ENCODE measurements around the gene MTCH1. TPM values are rescaled to one million over a fixed set of nuclear protein-coding genes. Genes with fewer than 3 reads are reported as not detected.
A peak's percentile ranks its signal among the peaks of the same experiment; 100 is the strongest.

The MTCH1 gene, protein sequence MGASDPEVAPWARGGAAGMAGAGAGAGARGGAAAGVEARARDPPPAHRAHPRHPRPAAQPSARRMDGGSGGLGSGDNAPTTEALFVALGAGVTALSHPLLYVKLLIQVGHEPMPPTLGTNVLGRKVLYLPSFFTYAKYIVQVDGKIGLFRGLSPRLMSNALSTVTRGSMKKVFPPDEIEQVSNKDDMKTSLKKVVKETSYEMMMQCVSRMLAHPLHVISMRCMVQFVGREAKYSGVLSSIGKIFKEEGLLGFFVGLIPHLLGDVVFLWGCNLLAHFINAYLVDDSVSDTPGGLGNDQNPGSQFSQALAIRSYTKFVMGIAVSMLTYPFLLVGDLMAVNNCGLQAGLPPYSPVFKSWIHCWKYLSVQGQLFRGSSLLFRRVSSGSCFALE
- total RNA-seq (113 TPM), polyA plus RNA-seq (ENCODE audit: insufficient read depth in 1 of 8, insufficient read length in 8 of 8, low replicate concordance in 1 of 8) (100 to 1,000 TPM; 104 to 140 (median 119) TPM)
- long read RNA-seq, donor 1, transcript MTCH1-201 (12 exons, 2,006 nt) = minor isoform, 10 of 25 reads
- long read RNA-seq, donor 1, transcript MTCH1-202 (12 exons, 2,057 nt) = major isoform, 11 of 25 reads
- long read RNA-seq, donor 1, partial matches to known transcripts = 0 of 25 reads
- long read RNA-seq, donor 1, other reads (novel, unspliced or antisense) = 0 of 25 reads
- long read RNA-seq, donor 2, transcript MTCH1-202 (12 exons, 2,057 nt) = minor isoform, 5 of 12 reads
- long read RNA-seq, donor 2, transcript MTCH1-201 (12 exons, 2,006 nt) = major isoform, 7 of 12 reads
- long read RNA-seq, donor 2, partial matches to known transcripts = 0 of 12 reads
- long read RNA-seq, donor 2, other reads (novel, unspliced or antisense) = 0 of 12 reads
- long read RNA-seq, donor 3, transcript MTCH1-201 (12 exons, 2,006 nt) = minor isoform, 17 of 75 reads
- long read RNA-seq, donor 3, transcript MTCH1-202 (12 exons, 2,057 nt) = major isoform, 35 of 75 reads
- long read RNA-seq, donor 3, partial matches to known transcripts = 19 of 75 reads
- long read RNA-seq, donor 3, other reads (novel, unspliced or antisense) = 0 of 75 reads
- long read RNA-seq, donor 4, transcript MTCH1-202 (12 exons, 2,057 nt) = major isoform, 17 of 33 reads
- long read RNA-seq, donor 4, transcript MTCH1-201 (12 exons, 2,006 nt) = minor isoform, 14 of 33 reads
- long read RNA-seq, donor 4, partial matches to known transcripts = 0 of 33 reads
- long read RNA-seq, donor 4, other reads (novel, unspliced or antisense) = 0 of 33 reads
- long read RNA-seq, donor 5, transcript MTCH1-201 (12 exons, 2,006 nt) = minor isoform, 40 of 166 reads
- long read RNA-seq, donor 5, transcript MTCH1-202 (12 exons, 2,057 nt) = major isoform, 74 of 166 reads
- long read RNA-seq, donor 5, transcript MTCH1-205 (4 exons, 629 nt) = minor isoform, 6 of 166 reads
- long read RNA-seq, donor 5, partial matches to known transcripts = 42 of 166 reads
- long read RNA-seq, donor 5, other reads (novel, unspliced or antisense) = 0 of 166 reads
- long read RNA-seq, donor 6, transcript MTCH1-201 (12 exons, 2,006 nt) = minor isoform, 19 of 79 reads
- long read RNA-seq, donor 6, transcript MTCH1-202 (12 exons, 2,057 nt) = major isoform, 46 of 79 reads
- long read RNA-seq, donor 6, partial matches to known transcripts = 11 of 79 reads
- long read RNA-seq, donor 6, other reads (novel, unspliced or antisense) = 0 of 79 reads
- long read RNA-seq, donor 7, transcript MTCH1-201 (12 exons, 2,006 nt) = minor isoform, 24 of 74 reads
- long read RNA-seq, donor 7, transcript MTCH1-202 (12 exons, 2,057 nt) = major isoform, 34 of 74 reads
- long read RNA-seq, donor 7, partial matches to known transcripts = 13 of 74 reads
- long read RNA-seq, donor 7, other reads (novel, unspliced or antisense) = 0 of 74 reads
- long read RNA-seq, donor 8, transcript MTCH1-202 (12 exons, 2,057 nt) = major isoform, 29 of 49 reads
- long read RNA-seq, donor 8, transcript MTCH1-201 (12 exons, 2,006 nt) = minor isoform, 17 of 49 reads
- long read RNA-seq, donor 8, partial matches to known transcripts = 0 of 49 reads
- long read RNA-seq, donor 8, other reads (novel, unspliced or antisense) = 0 of 49 reads
- long read RNA-seq, donor 9, transcript MTCH1-202 (12 exons, 2,057 nt) = major isoform, 28 of 60 reads
- long read RNA-seq, donor 9, transcript MTCH1-201 (12 exons, 2,006 nt) = minor isoform, 14 of 60 reads
- long read RNA-seq, donor 9, partial matches to known transcripts = 15 of 60 reads
- long read RNA-seq, donor 9, other reads (novel, unspliced or antisense) = 0 of 60 reads
- long read RNA-seq, donor 10, transcript MTCH1-202 (12 exons, 2,057 nt) = major isoform, 48 of 79 reads
- long read RNA-seq, donor 10, transcript MTCH1-201 (12 exons, 2,006 nt) = minor isoform, 24 of 79 reads
- long read RNA-seq, donor 10, partial matches to known transcripts = 0 of 79 reads
- long read RNA-seq, donor 10, other reads (novel, unspliced or antisense) = 0 of 79 reads
- long read RNA-seq, donor 11, transcript MTCH1-201 (12 exons, 2,006 nt) = minor isoform, 12 of 52 reads
- long read RNA-seq, donor 11, transcript MTCH1-202 (12 exons, 2,057 nt) = major isoform, 34 of 52 reads
- long read RNA-seq, donor 11, partial matches to known transcripts = 5 of 52 reads
- long read RNA-seq, donor 11, other reads (novel, unspliced or antisense) = 0 of 52 reads

DNA sequence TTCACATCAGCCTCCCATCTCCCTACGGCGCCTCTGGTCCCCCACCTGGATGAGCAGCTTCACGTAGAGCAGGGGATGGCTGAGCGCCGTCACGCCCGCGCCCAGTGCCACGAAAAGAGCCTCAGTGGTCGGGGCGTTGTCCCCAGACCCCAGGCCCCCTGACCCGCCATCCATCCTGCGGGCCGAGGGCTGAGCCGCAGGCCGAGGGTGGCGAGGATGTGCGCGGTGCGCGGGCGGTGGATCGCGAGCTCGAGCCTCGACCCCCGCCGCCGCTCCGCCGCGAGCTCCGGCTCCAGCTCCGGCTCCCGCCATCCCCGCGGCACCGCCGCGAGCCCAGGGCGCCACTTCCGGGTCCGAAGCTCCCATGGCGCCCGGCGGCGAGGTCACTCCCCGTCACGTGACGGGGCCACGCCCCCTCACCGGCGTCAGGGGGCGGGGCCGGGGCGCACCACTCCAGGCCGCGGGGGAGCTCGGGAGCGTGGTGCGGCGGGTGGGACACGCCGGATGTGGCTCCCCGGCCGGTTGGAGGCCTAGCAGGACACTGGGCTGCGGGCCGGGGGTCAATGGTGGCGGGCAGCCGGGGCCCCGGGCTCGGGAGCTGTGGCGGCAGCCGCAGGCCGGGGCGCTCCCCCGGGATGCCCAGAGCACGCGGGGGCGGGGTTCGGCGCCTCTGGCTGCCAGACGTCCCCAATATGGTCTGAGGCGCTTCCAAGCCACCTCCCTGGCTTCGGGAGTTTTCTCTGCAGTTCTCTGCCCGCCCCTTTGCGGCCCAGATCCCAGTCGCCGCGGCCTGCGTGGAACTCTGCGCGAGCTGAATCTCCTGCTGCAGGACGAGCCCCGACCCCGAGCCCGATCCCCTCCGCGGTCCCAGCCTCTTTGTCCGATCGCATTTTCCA is at the start of gene MTCH1:
Gene MTCH1 (minus strand): TSS at position 389 of the 896 bp plus-strand sequence. CDS start 23 bp downstream, at position 366.
- peak within 1 kb of the TSS; percentile 98 for H3K4me3 ChIP-seq (ENCODE audit: low read length)
- H3K9me3 ChIP-seq (replicated peaks; ENCODE audit: control insufficient read depth, low read depth, low read length) = no peaks in the 10 kb centered on the region
- H3K27me3 ChIP-seq (ENCODE audit: control insufficient read depth, insufficient read depth, low read length) = peaks cover 2% of the 10 kb centered on the region
- peaks cover 38% of the 10 kb centered on the region for H3K4me1 ChIP-seq (ENCODE audit: control insufficient read depth, insufficient read depth, low read length)
- peak; percentile 97 for DNase-seq
- H3K27ac ChIP-seq (ENCODE audit: low read length) = peak within 1 kb of the TSS; percentile 94
- WGBS (ENCODE audit: insufficient coverage) = under 1% methylated on average over 101 of the region's 101 CpGs
- peaks cover 2% of the 10 kb centered on the region for H3K36me3 ChIP-seq (ENCODE audit: control insufficient read depth, insufficient read depth, low read length)

DNA sequence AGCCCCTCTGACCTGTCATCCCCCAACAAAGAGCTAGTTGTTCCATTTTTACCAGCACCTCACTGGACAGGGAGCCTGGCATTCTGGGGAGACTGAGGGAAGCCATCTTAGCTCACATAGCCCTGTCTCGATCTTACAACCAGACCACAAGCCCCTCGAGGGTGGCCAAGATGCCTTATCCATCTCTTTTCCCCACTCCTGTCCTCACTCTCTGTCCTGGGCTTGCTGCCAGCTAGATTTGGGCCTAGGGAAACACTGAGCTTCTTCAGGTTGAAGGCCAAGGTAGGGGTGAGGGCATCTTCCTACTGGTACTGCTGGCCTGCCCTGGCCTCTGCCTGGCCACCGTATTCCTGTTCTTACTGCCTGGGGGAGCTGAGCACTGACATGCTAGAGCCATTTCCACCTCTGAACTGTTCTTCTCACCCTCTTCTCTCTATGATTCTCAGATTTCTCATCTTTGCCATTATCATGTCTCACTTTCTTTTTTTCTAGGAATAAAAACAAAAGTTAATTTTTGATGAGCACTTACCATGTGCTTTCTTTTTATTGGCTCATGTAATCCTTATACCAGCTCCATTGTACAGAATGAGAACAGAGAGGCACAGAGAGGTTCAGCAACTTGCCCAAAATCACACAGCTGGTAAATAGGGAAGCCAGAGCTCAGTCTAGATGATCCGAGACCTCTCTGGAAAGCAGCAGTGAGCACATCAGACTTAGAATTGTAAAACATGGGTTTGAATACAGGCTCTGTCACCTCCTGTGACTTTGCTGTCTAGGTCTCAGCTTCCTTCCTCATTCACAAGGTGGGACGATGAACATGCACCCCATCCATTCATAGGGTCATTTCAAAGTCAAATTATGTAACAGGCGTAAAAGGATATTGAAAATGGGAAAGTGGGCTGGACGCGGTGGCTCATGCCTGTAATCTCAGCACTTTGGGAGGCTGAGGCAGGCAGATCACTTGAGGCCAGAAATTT is 48.1 kb upstream of the MTCH1 start:
- Histone ChIP-seq H3K27ac (ENCODE audit: low read length) (no peak overlapping the region), H3K9me3 (replicated peaks; ENCODE audit: control insufficient read depth, low read depth, low read length) (peaks cover 5% of the 10 kb centered on the region), H3K4me1 (ENCODE audit: control insufficient read depth, insufficient read depth, low read length) (peaks cover 2% of the 10 kb centered on the region), H3K27me3 (ENCODE audit: control insufficient read depth, insufficient read depth, low read length) (no peaks in the 10 kb centered on the region), H3K4me3 (ENCODE audit: low read length) (no peak overlapping the region), H3K36me3 (ENCODE audit: control insufficient read depth, insufficient read depth, low read length) (no peaks in the 10 kb centered on the region)
- no peak for DNase-seq
- WGBS (ENCODE audit: insufficient coverage) = 57% methylated on average over 1 of the region's 8 CpGs

GRCh38 chr6:37033255-37033654 is 47.3 kb upstream of the MTCH1 start:
- WGBS (ENCODE audit: insufficient coverage) = 78% methylated on average over 3 of the region's 7 CpGs
- Histone ChIP-seq H3K27me3 (ENCODE audit: control insufficient read depth, insufficient read depth, low read length) (no peaks in the 10 kb centered on the region), H3K4me1 (ENCODE audit: control insufficient read depth, insufficient read depth, low read length) (no peaks in the 10 kb centered on the region), H3K4me3 (ENCODE audit: low read length) (no peak overlapping the region), H3K36me3 (ENCODE audit: control insufficient read depth, insufficient read depth, low read length) (no peaks in the 10 kb centered on the region), H3K9me3 (replicated peaks; ENCODE audit: control insufficient read depth, low read depth, low read length) (peaks cover 5% of the 10 kb centered on the region), H3K27ac (ENCODE audit: low read length) (no peak overlapping the region)
- DNase-seq = no peak

DNA sequence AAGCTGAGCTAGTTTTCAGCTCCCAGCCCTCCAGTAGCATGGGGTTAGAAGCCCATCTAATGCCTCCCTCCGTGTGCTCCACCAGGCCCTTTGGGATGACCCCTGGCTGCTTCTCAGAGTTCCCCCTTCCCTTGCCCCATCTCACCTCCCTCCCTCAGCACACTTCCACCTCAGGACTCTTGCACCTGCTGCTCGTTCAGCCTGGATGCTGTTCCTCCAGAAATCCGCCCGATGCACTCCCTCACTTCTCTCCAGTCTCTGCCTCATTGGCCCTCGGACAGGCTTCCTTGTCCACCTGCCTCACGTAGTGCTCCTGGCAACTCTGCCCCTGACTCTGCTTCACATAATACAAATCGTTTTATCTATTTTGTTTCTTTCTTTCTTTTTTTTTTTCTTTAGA is 46.2 kb upstream of the MTCH1 start:
- no peak overlapping the region for H3K27ac ChIP-seq (ENCODE audit: low read length)
- DNase-seq = no peak
- H3K4me1 ChIP-seq (ENCODE audit: control insufficient read depth, insufficient read depth, low read length) = no peaks in the 10 kb centered on the region
- H3K27me3 ChIP-seq (ENCODE audit: control insufficient read depth, insufficient read depth, low read length) = no peaks in the 10 kb centered on the region
- H3K9me3 ChIP-seq (replicated peaks; ENCODE audit: control insufficient read depth, low read depth, low read length) = peaks cover 5% of the 10 kb centered on the region
- H3K4me3 ChIP-seq (ENCODE audit: low read length) = no peak overlapping the region
- H3K36me3 ChIP-seq (ENCODE audit: control insufficient read depth, insufficient read depth, low read length) = no peaks in the 10 kb centered on the region
- 71% methylated on average over 7 of the region's 7 CpGs for WGBS (ENCODE audit: insufficient coverage)

DNA sequence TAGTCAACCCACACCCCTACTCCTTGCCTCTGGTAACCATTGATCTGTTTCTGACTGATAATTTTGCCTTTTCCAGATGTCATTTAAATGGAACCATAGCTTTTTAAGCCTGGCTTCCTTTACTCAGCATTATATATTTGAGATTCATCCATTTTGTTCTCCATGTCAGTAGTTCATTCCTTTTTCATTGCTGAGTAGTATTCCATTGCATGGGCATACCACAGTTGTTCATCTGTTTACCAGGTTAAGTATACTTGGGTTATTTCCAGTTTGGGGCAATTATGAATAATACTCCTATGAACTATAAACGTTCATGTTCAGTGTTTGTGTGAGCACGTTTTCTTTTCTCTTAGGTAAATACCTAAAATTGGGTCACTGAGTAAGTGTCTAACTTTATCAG is 44.6 kb upstream of the MTCH1 start:
- H3K4me1 ChIP-seq (ENCODE audit: control insufficient read depth, insufficient read depth, low read length) = no peaks in the 10 kb centered on the region
- no peak overlapping the region for H3K4me3 ChIP-seq (ENCODE audit: low read length)
- no CpG with 5 or more reads among the region's 2 CpGs for WGBS (ENCODE audit: insufficient coverage)
- H3K36me3 ChIP-seq (ENCODE audit: control insufficient read depth, insufficient read depth, low read length) = no peaks in the 10 kb centered on the region
- no peak for DNase-seq
- H3K27me3 ChIP-seq (ENCODE audit: control insufficient read depth, insufficient read depth, low read length) = no peaks in the 10 kb centered on the region
- H3K9me3 ChIP-seq (replicated peaks; ENCODE audit: control insufficient read depth, low read depth, low read length) = peaks cover 5% of the 10 kb centered on the region
- H3K27ac ChIP-seq (ENCODE audit: low read length) = no peak overlapping the region

GRCh38 chr6:37029249-37029971 is 43.4 kb upstream of the MTCH1 start:
- no CpG with 5 or more reads among the region's 4 CpGs for WGBS (ENCODE audit: insufficient coverage)
- Histone ChIP-seq H3K4me1 (ENCODE audit: control insufficient read depth, insufficient read depth, low read length) (no peaks in the 10 kb centered on the region), H3K27me3 (ENCODE audit: control insufficient read depth, insufficient read depth, low read length) (no peaks in the 10 kb centered on the region), H3K9me3 (replicated peaks; ENCODE audit: control insufficient read depth, low read depth, low read length) (peaks cover 5% of the 10 kb centered on the region), H3K4me3 (ENCODE audit: low read length) (no peak overlapping the region), H3K36me3 (ENCODE audit: control insufficient read depth, insufficient read depth, low read length) (no peaks in the 10 kb centered on the region), H3K27ac (ENCODE audit: low read length) (no peak overlapping the region)
- DNase-seq = peak; percentile 79

Measured in muscle of leg (tissue), 16 donors.